ENCODE data around the gene SH3GL1. TPM values are rescaled to one million over a fixed set of nuclear protein-coding genes. Genes with fewer than 3 reads are reported as not detected.
A peak's percentile ranks its signal among the peaks of the same experiment; 100 is the strongest.

Gene SH3GL1
- total and polyA plus RNA-seq, 12 donors: 13.1 to 41.8 (median 18.0) TPM

- Histone ChIP-seq H3K4me1 (peaks cover 38 to 68% (median 60%) of the 10 kb centered on the region in 9 donors), H3K4me3 (no peak overlapping the region), H3K27ac (peak overlapping the region in 8 of 10 donors; percentile 19 to 91 (median 83)), H3K9me3 (no peaks in the 10 kb centered on the region), H3K36me3 (peaks cover 0 to 52% (median 0%) of the 10 kb centered on the region in 9 donors), H3K27me3 (no peaks in the 10 kb centered on the region)
- 75 to 84% methylated on average over 16 of the region's 16 CpGs for WGBS, 2 donors
- no peak for DNase-seq
- ATAC-seq: peak in 6 of 8 donors; percentile 9 to 54 (median 41)
- intact Hi-C loops (cut with DNase I): no loop called here
- no peak for TF ChIP-seq CTCF (IDR thresholded peaks at IDR 0.05)
Measured at GRCh38 chr19:4388337-4389063, 11.8 kb downstream of the SH3GL1 start.

- H3K36me3 ChIP-seq: peaks cover 0 to 57% (median 0%) of the 10 kb centered on the region in 9 donors
- no peak overlapping the region for H3K4me3 ChIP-seq
- H3K9me3 ChIP-seq: no peaks in the 10 kb centered on the region
- intact Hi-C loops (cut with DNase I): no loop called here
- peaks cover 28 to 46% (median 39%) of the 10 kb centered on the region in 9 donors for H3K4me1 ChIP-seq
- 87 to 90% methylated on average over 13 of the region's 13 CpGs for WGBS, 2 donors
- ATAC-seq (no peak), DNase-seq (no peak)
- no peaks in the 10 kb centered on the region for H3K27me3 ChIP-seq
- H3K27ac ChIP-seq: peak overlapping the region in 1 of 10 donors; percentile 2
- no peak for TF ChIP-seq CTCF (IDR thresholded peaks at IDR 0.05)
Measured at GRCh38 chr19:4386041-4386782, 14.1 kb downstream of the SH3GL1 start.

GRCh38 chr19:4385291-4386040 lies 14.9 kb downstream of the SH3GL1 start:
- no peak overlapping the region for H3K4me3 ChIP-seq
- whole genome bisulfite sequencing, 2 donors: 82 to 86% methylated on average over 15 of the region's 15 CpGs
- intact Hi-C loops (cut with DNase I): no loop called here
- H3K9me3 ChIP-seq: no peaks in the 10 kb centered on the region
- DNase-seq: no peak
- no peak for ATAC-seq
- H3K27ac ChIP-seq: peak overlapping the region in 1 of 10 donors; percentile 2
- H3K36me3 ChIP-seq: peaks cover 0 to 57% (median 0%) of the 10 kb centered on the region in 9 donors
- H3K4me1 ChIP-seq: peaks cover 23 to 42% (median 36%) of the 10 kb centered on the region in 9 donors
- no peaks in the 10 kb centered on the region for H3K27me3 ChIP-seq
- TF ChIP-seq CTCF (IDR thresholded peaks at IDR 0.05): no peak

GRCh38 chr19:4380254-4380727 lies 20.1 kb downstream of the SH3GL1 start:
- no peak for TF ChIP-seq CTCF (IDR thresholded peaks at IDR 0.05)
- DNase-seq (peak; percentile 60 to 63), ATAC-seq (peak in 7 of 8 donors; percentile 45 to 88 (median 71))
- Histone ChIP-seq H3K4me1 (peaks cover 35 to 56% (median 50%) of the 10 kb centered on the region in 9 donors), H3K9me3 (no peaks in the 10 kb centered on the region), H3K36me3 (peaks cover 0 to 26% (median 0%) of the 10 kb centered on the region in 9 donors), H3K4me3 (peak overlapping the region in 2 of 10 donors; percentile 16 to 24), H3K27me3 (no peaks in the 10 kb centered on the region), H3K27ac (peak overlapping the region; percentile 51 to 85 (median 80))
- WGBS, 2 donors: 34 to 36% methylated on average over 17 of the region's 17 CpGs
- intact Hi-C loops (cut with DNase I): no loop called here

Data from heart right ventricle (tissue), 16 donors.